Measurements from ENCODE around the gene ANO9.
"Not testable (repeated sequence)": the region's sequence is repeated elsewhere in the genome, so short reads cannot be mapped to it uniquely, and the experiment has no call there.

Gene ANO9

GRCh38 chr11:398826-399225, 43.0 kb downstream of the ANO9 start:
- peak; percentile 76 for DNase-seq

- no peak for DNase-seq
Measured at GRCh38 chr11:396948-397548, 44.8 kb downstream of the ANO9 start.

GRCh38 chr11:396511-396947, 45.3 kb downstream of the ANO9 start:
- peak; percentile 56 for DNase-seq

GRCh38 chr11:395866-396265, 45.9 kb downstream of the ANO9 start:
- DNase-seq = no peak

GRCh38 chr11:394858-395655, 46.8 kb downstream of the ANO9 start:
- DNase-seq = peak; percentile 59

- peak; percentile 96 for DNase-seq
Measured at GRCh38 chr11:394034-394857, 47.6 kb downstream of the ANO9 start, which contains the start of gene PKP3. Gene PKP3, plus strand, starts transcription at chr11:394209. Its CDS starts 84 bp downstream, at chr11:394293.

- DNase-seq = peak; percentile 64
Measured at GRCh38 chr11:393219-394033, 48.4 kb downstream of the ANO9 start.

- DNase-seq = no peak
Measured at GRCh38 chr11:392102-392777, 49.6 kb downstream of the ANO9 start.

- DNase-seq = peak; percentile 58
Measured at GRCh38 chr11:391117-392017, 50.4 kb downstream of the ANO9 start.

GRCh38 chr11:390175-390574, 51.6 kb downstream of the ANO9 start:
- DNase-seq = peak; percentile 94

- not testable (repeated sequence) for DNase-seq
Measured at GRCh38 chr11:389369-389768, 52.4 kb downstream of the ANO9 start.

- no peak for DNase-seq
Measured at GRCh38 chr11:387193-387793, 54.5 kb downstream of the ANO9 start.

- DNase-seq = peak; percentile 48
Measured at GRCh38 chr11:386483-386882, 55.3 kb downstream of the ANO9 start.

GRCh38 chr11:385594-386351, 56.0 kb downstream of the ANO9 start:
- no peak for DNase-seq

GRCh38 chr11:384511-384910, 57.3 kb downstream of the ANO9 start:
- no peak for DNase-seq

GRCh38 chr11:383431-383830, 58.4 kb downstream of the ANO9 start:
- DNase-seq = no peak

- no peak for DNase-seq
Measured at GRCh38 chr11:382081-382629, 59.7 kb downstream of the ANO9 start.

GRCh38 chr11:381501-382072, 60.2 kb downstream of the ANO9 start:
- no peak for DNase-seq

GRCh38 chr11:380996-381395, 60.8 kb downstream of the ANO9 start:
- DNase-seq = no peak
